ENCODE results near the gene HPSE2.

- TF ChIP-seq CTCF (IDR thresholded peaks at IDR 0.05) (no peak), POLR2AphosphoS5 (IDR thresholded peaks at IDR 0.05; ENCODE audit: insufficient read depth in 1 of 2, low read depth in 1 of 2) (no peak)
Measured at GRCh38 chr10:98556061-98556460, 679.6 kb downstream of the HPSE2 start.

Measured in vagina (tissue), 2 donors.